Breast epithelium (tissue), 4 donors: Measurements from ENCODE around the gene ATP2A1. TPM values are rescaled to one million over a fixed set of nuclear protein-coding genes. Genes with fewer than 3 reads are reported as not detected.

Experiments
- DNase-seq, 2 donors: peaks; one replicate each; pipeline ENCODE4 v3.0.0-alpha.2; 2019; ENCODE audit warnings: low spot score in 2 of 2
- H3K27ac ChIP-seq, 2 donors: fragments of 200-600 bp; sonication (generic) in 1 of 2; one replicate each; pipeline ENCODE4 v1.5.1; 2016 to 2019; ENCODE audit warnings: mild to moderate bottlenecking in 1 of 2
- H3K27me3 ChIP-seq, 2 donors: fragments of 200-600 bp; sonication (generic) in 1 of 2; one replicate each; pipeline versions ENCODE4 v1.5.1 to v1.6.0; 2017 to 2019; ENCODE audit warnings: control low read depth in 1 of 2, mild to moderate bottlenecking in 1 of 2
- H3K36me3 ChIP-seq: fragments of 200-600 bp; one replicate; pipeline ENCODE4 v1.5.1; 2019
- H3K4me1 ChIP-seq, 2 donors: fragments of 200-600 bp; sonication (generic); one replicate each; pipeline ENCODE4 v1.5.1; 2016 to 2019; ENCODE audit warnings: control low read depth in 1 of 2
- H3K4me3 ChIP-seq, 3 donors: fragments of 200-600 bp; sonication (generic); 1 replicate in 2 of 3; 2 replicates in 1 of 3; pipeline ENCODE4 v1.5.1; 2016 to 2019; ENCODE audit warnings: mild to moderate bottlenecking in 3 of 3, moderate library complexity in 2 of 3
- H3K9me3 ChIP-seq, 2 donors: fragments of 200-600 bp; sonication (generic) in 1 of 2; one replicate each; pipeline ENCODE4 v1.5.1; 2016 to 2019; ENCODE audit warnings: control low read depth in 1 of 2
- CTCF ChIP-seq, 3 donors: fragments of 450-650 bp; IDR thresholded peaks; one replicate each; pipeline ENCODE4 v1.5.1; 2016 to 2017; ENCODE audit warnings: antibody characterized with exemption in 3 of 3, mild to moderate bottlenecking in 3 of 3, moderate library complexity in 3 of 3
- POLR2A ChIP-seq: fragments of 450-650 bp; IDR thresholded peaks from one replicate; pipeline ENCODE4 v1.6.1; 2016; ENCODE audit warnings: antibody characterized with exemption, mild to moderate bottlenecking, moderate library complexity
- POLR2AphosphoS5 ChIP-seq, 3 donors: sonication (generic); formaldehyde crosslinking; IDR thresholded peaks; one replicate each; pipeline ENCODE4 v1.6.1; 2017; ENCODE audit warnings: antibody characterized with exemption in 3 of 3
- intact Hi-C: fragments of 100-400 bp; cut with DNase I; formaldehyde crosslinking; loops from one replicate; pipeline ENCODE4 v1.15.1; 2023; ENCODE audit warnings: low total_unique reads
- total RNA-seq, 3 donors: library from RNA; depleted of rRNA; stranded (reverse); fragments of >200 nt; gene quantifications; one replicate each; pipeline ENCODE4 v1.1.0, GENCODE V29; 2016

ATP2A1 gene
- total RNA-seq, 3 donors from 2014 or later = 0.15 to 0.48 (median 0.33) TPM

- Histone ChIP-seq H3K9me3 (no peaks in the 10 kb centered on the region), H3K4me3 (no peak overlapping the region), H3K36me3 (peaks cover 32% of the 10 kb centered on the region), H3K4me1 (no peaks in the 10 kb centered on the region), H3K27ac (no peak overlapping the region), H3K27me3 (no peaks in the 10 kb centered on the region)
- intact Hi-C loops = no loop called here
- no peak for DNase-seq
- no peak for TF ChIP-seq CTCF (IDR thresholded peaks at IDR 0.05)
- TF ChIP-seq POLR2A = no peak
- TF ChIP-seq POLR2AphosphoS5 (IDR thresholded peaks at IDR 0.05) = no peak
Measured at GRCh38 chr16:28834873-28835863, 43.1 kb upstream of the ATP2A1 start.

- H3K27me3 ChIP-seq = no peaks in the 10 kb centered on the region
- intact Hi-C loops = no loop called here
- H3K36me3 ChIP-seq = peaks cover 32% of the 10 kb centered on the region
- no peaks in the 10 kb centered on the region for H3K4me1 ChIP-seq
- DNase-seq = no peak
- no peak overlapping the region for H3K4me3 ChIP-seq
- TF ChIP-seq POLR2A (no peak), CTCF (IDR thresholded peaks at IDR 0.05) (no peak), POLR2AphosphoS5 (IDR thresholded peaks at IDR 0.05) (no peak)
- no peaks in the 10 kb centered on the region for H3K9me3 ChIP-seq
- H3K27ac ChIP-seq = no peak overlapping the region
Measured at GRCh38 chr16:28835864-28836760, 42.2 kb upstream of the ATP2A1 start.

- Histone ChIP-seq H3K27ac (no peak overlapping the region), H3K4me3 (no peak overlapping the region), H3K36me3 (peaks cover 32% of the 10 kb centered on the region), H3K9me3 (no peaks in the 10 kb centered on the region), H3K4me1 (no peaks in the 10 kb centered on the region), H3K27me3 (no peaks in the 10 kb centered on the region)
- TF ChIP-seq POLR2AphosphoS5 (IDR thresholded peaks at IDR 0.05) (no peak), CTCF (IDR thresholded peaks at IDR 0.05) (no peak), POLR2A (no peak)
- no peak for DNase-seq
- intact Hi-C loops = no loop called here
Measured at GRCh38 chr16:28836761-28837064, 41.6 kb upstream of the ATP2A1 start.

- intact Hi-C loops = no loop called here
- no peak overlapping the region for H3K4me3 ChIP-seq
- no peak for DNase-seq
Measured at GRCh38 chr16:28837672-28838557, 40.4 kb upstream of the ATP2A1 start.

More at GRCh38 chr16:28837672-28838557, 40.4 kb upstream of the ATP2A1 start:
- no peak overlapping the region for H3K27ac ChIP-seq
- no peaks in the 10 kb centered on the region for H3K27me3 ChIP-seq
- no peaks in the 10 kb centered on the region for H3K4me1 ChIP-seq
- H3K9me3 ChIP-seq = no peaks in the 10 kb centered on the region
- TF ChIP-seq POLR2AphosphoS5 (IDR thresholded peaks at IDR 0.05) (no peak), POLR2A (no peak), CTCF (IDR thresholded peaks at IDR 0.05) (no peak)
- H3K36me3 ChIP-seq = peaks cover 33% of the 10 kb centered on the region
